ENCODE measurements around the gene STARD7. TPM values are rescaled to one million over a fixed set of nuclear protein-coding genes. Genes with fewer than 3 reads are reported as not detected.
"Not testable (repeated sequence)": the region's sequence is repeated elsewhere in the genome, so short reads cannot be mapped to it uniquely, and the experiment has no call there.

Gene STARD7
- total RNA-seq, 4 donors from 2014 or later, result 116 to 149 (median 125) TPM

- TF ChIP-seq CTCF (IDR thresholded peaks at IDR 0.05), result no peak
- DNase-seq (ENCODE audit: low spot score), result no peak
- no peak for ATAC-seq (ENCODE audit: low FRiP score)
Observed at GRCh38 chr2:96164459-96165184, 44.0 kb downstream of the STARD7 start.

GRCh38 chr2:96163768-96164429 is 44.7 kb downstream of the STARD7 start:
- ATAC-seq (ENCODE audit: low FRiP score) (no peak), DNase-seq (ENCODE audit: low spot score) (no peak)
- TF ChIP-seq CTCF (IDR thresholded peaks at IDR 0.05), result no peak

GRCh38 chr2:96163415-96163767 is 45.2 kb downstream of the STARD7 start:
- no peak for TF ChIP-seq CTCF (IDR thresholded peaks at IDR 0.05)
- DNase-seq (ENCODE audit: low spot score) (no peak), ATAC-seq (ENCODE audit: low FRiP score) (no peak)

GRCh38 chr2:96161898-96162297 is 46.7 kb downstream of the STARD7 start:
- no peak for DNase-seq (ENCODE audit: low spot score)
- no peak for TF ChIP-seq CTCF (IDR thresholded peaks at IDR 0.05)
- ATAC-seq (ENCODE audit: low FRiP score), result no peak

- DNase-seq (ENCODE audit: low spot score); ATAC-seq (ENCODE audit: low FRiP score): not testable (repeated sequence)
Observed at GRCh38 chr2:96160366-96160765, 48.3 kb downstream of the STARD7 start.

GRCh38 chr2:96159084-96159830 is 49.4 kb downstream of the STARD7 start:
- no peak for ATAC-seq (ENCODE audit: low FRiP score)
- TF ChIP-seq CTCF (IDR thresholded peaks at IDR 0.05), result no peak
- DNase-seq (ENCODE audit: low spot score), result no peak

- DNase-seq (ENCODE audit: low spot score), result no peak
- no peak for TF ChIP-seq CTCF (IDR thresholded peaks at IDR 0.05)
- ATAC-seq (ENCODE audit: low FRiP score), result no peak
Observed at GRCh38 chr2:96158554-96158940, 50.1 kb downstream of the STARD7 start.

All from omental fat pad (tissue), 4 donors.